Keratinocyte (primary cell): ENCODE data around the gene PDE6G.

ENCODE experiments used
- CTCF ChIP-seq, 3 experiments: IDR thresholded peaks in 1 of 3; conservative IDR thresholded peaks in 1 of 3; optimal IDR thresholded peaks in 1 of 3; 2 replicates in 2 of 3; 3 replicates in 1 of 3; pipeline versions ENCODE3 to v1.5.1; 2011; ENCODE audit warnings: low read length in 3 of 3, mild to moderate bottlenecking in 3 of 3, moderate library complexity in 2 of 3, control low read depth in 1 of 3, inconsistent platforms in 1 of 3; ENCODE audit not compliant: insufficient read depth in 2 of 3; ENCODE audit errors: extremely low read depth in 1 of 3
- EZH2 ChIP-seq: IDR thresholded peaks from one replicate; pipeline ENCODE4 v1.6.1; 2012; ENCODE audit warnings: inconsistent platforms, mild to moderate bottlenecking, low read length, moderate library complexity

DNA sequence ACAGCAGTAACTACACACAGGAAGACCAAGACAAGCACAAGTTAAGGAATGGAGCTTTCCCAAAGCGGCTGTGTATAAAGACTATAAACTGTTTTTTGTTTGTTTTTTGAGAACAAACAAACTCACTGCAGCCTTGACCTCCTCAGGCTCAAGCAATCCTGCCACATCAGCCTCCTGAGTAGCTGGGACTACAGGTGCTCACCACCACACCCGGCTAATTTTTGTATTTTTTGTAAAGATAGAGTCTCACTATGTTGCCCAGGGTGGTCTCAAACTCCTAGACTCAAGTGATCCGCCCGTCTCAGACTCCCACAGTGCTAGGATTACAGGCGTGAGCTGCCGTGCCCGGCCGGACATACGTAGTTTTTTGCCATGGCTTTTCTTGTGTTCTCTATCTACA, 4.1 kb upstream of the PDE6G start:
- no peak for TF ChIP-seq CTCF (optimal IDR thresholded peaks at IDR 0.05 in 1 of 3, IDR thresholded peaks at IDR 0.05 in 1 of 3, conservative IDR thresholded peaks at IDR 0.05 in 1 of 3; ENCODE audit: extremely low read depth in 1 of 3, insufficient read depth in 2 of 3, low read length in 3 of 3)
- TF ChIP-seq EZH2, result no peak
